ENCODE data around the gene EPB41L4B.
A peak's percentile ranks its signal among the peaks of the same experiment; 100 is the strongest.
"Not testable (repeated sequence)": the region's sequence is repeated elsewhere in the genome, so short reads cannot be mapped to it uniquely, and the experiment has no call there.

Gene EPB41L4B

GRCh38 chr9:109320742-109321448, at the start of gene EPB41L4B:
Gene EPB41L4B (minus strand): TSS chr9:109321059. CDS start chr9:109320446, 613 bp downstream.
- H3K9ac ChIP-seq (ENCODE audit: low read length), result peak within 1 kb of the TSS; percentile 26
- H3K4me1 ChIP-seq (ENCODE audit: control insufficient read depth, insufficient read depth, low read length), result peaks cover 12% of the 10 kb centered on the region
- H3K9me3 ChIP-seq (ENCODE audit: control insufficient read depth, low read length), result no peaks in the 10 kb centered on the region
- DNase-seq (ENCODE audit: low read depth), result peak; percentile 93
- H3K36me3 ChIP-seq (ENCODE audit: control insufficient read depth, insufficient read depth, low read length, severe bottlenecking), result no peaks in the 10 kb centered on the region
- H3K27me3 ChIP-seq (replicated peaks; ENCODE audit: control insufficient read depth, insufficient read depth, low read length), result peaks cover 52% of the 10 kb centered on the region
- H3K4me3 ChIP-seq (ENCODE audit: low read length), result peak within 1 kb of the TSS; percentile 70

- Histone ChIP-seq H3K9ac (ENCODE audit: low read length) (no peak overlapping the region), H3K4me1 (ENCODE audit: control insufficient read depth, insufficient read depth, low read length) (peaks cover 12% of the 10 kb centered on the region), H3K4me3 (ENCODE audit: low read length) (no peak overlapping the region), H3K9me3 (ENCODE audit: control insufficient read depth, low read length) (peaks cover 12% of the 10 kb centered on the region), H3K36me3 (ENCODE audit: control insufficient read depth, insufficient read depth, low read length, severe bottlenecking) (no peaks in the 10 kb centered on the region), H3K27me3 (replicated peaks; ENCODE audit: control insufficient read depth, insufficient read depth, low read length) (peaks cover 28% of the 10 kb centered on the region)
- no peak for DNase-seq (ENCODE audit: low read depth)
Measured at GRCh38 chr9:109369285-109369684, 48.4 kb upstream of the EPB41L4B start.

GRCh38 chr9:109360771-109361170, 39.9 kb upstream of the EPB41L4B start:
- Histone ChIP-seq H3K9ac (ENCODE audit: low read length) (no peak overlapping the region), H3K36me3 (ENCODE audit: control insufficient read depth, insufficient read depth, low read length, severe bottlenecking) (no peaks in the 10 kb centered on the region), H3K4me1 (ENCODE audit: control insufficient read depth, insufficient read depth, low read length) (no peaks in the 10 kb centered on the region), H3K27me3 (replicated peaks; ENCODE audit: control insufficient read depth, insufficient read depth, low read length) (peaks cover 47% of the 10 kb centered on the region), H3K9me3 (ENCODE audit: control insufficient read depth, low read length) (peaks cover 7% of the 10 kb centered on the region), H3K4me3 (ENCODE audit: low read length) (no peak overlapping the region)
- DNase-seq (ENCODE audit: low read depth), result no peak

GRCh38 chr9:109358968-109359603, 38.2 kb upstream of the EPB41L4B start:
- not testable (repeated sequence) for H3K4me1 ChIP-seq (ENCODE audit: control insufficient read depth, insufficient read depth, low read length); H3K36me3 ChIP-seq (ENCODE audit: control insufficient read depth, insufficient read depth, low read length, severe bottlenecking); H3K9me3 ChIP-seq (ENCODE audit: control insufficient read depth, low read length); DNase-seq (ENCODE audit: low read depth); H3K4me3 ChIP-seq (ENCODE audit: low read length); H3K9ac ChIP-seq (ENCODE audit: low read length)
- H3K27me3 ChIP-seq (replicated peaks; ENCODE audit: control insufficient read depth, insufficient read depth, low read length), result peaks cover 45% of the 10 kb centered on the region

- H3K9ac ChIP-seq (ENCODE audit: low read length), result no peak overlapping the region
- H3K27me3 ChIP-seq (replicated peaks; ENCODE audit: control insufficient read depth, insufficient read depth, low read length), result peaks cover 65% of the 10 kb centered on the region
- H3K36me3 ChIP-seq (ENCODE audit: control insufficient read depth, insufficient read depth, low read length, severe bottlenecking), result no peaks in the 10 kb centered on the region
- DNase-seq (ENCODE audit: low read depth), result no peak
- no peak overlapping the region for H3K4me3 ChIP-seq (ENCODE audit: low read length)
- H3K4me1 ChIP-seq (ENCODE audit: control insufficient read depth, insufficient read depth, low read length), result no peaks in the 10 kb centered on the region
- H3K9me3 ChIP-seq (ENCODE audit: control insufficient read depth, low read length), result peaks cover 7% of the 10 kb centered on the region
Measured at GRCh38 chr9:109355564-109356297, 34.9 kb upstream of the EPB41L4B start.

GRCh38 chr9:109354190-109354589, 33.3 kb upstream of the EPB41L4B start:
- DNase-seq (ENCODE audit: low read depth), result no peak
- H3K36me3 ChIP-seq (ENCODE audit: control insufficient read depth, insufficient read depth, low read length, severe bottlenecking), result no peaks in the 10 kb centered on the region
- no peak overlapping the region for H3K9ac ChIP-seq (ENCODE audit: low read length)
- H3K4me3 ChIP-seq (ENCODE audit: low read length), result no peak overlapping the region
- H3K4me1 ChIP-seq (ENCODE audit: control insufficient read depth, insufficient read depth, low read length), result peaks cover 7% of the 10 kb centered on the region
- H3K9me3 ChIP-seq (ENCODE audit: control insufficient read depth, low read length), result peaks cover 7% of the 10 kb centered on the region
- H3K27me3 ChIP-seq (replicated peaks; ENCODE audit: control insufficient read depth, insufficient read depth, low read length), result peaks cover 58% of the 10 kb centered on the region

GRCh38 chr9:109351032-109351431, 30.2 kb upstream of the EPB41L4B start:
- Histone ChIP-seq H3K36me3 (ENCODE audit: control insufficient read depth, insufficient read depth, low read length, severe bottlenecking) (no peaks in the 10 kb centered on the region), H3K4me1 (ENCODE audit: control insufficient read depth, insufficient read depth, low read length) (peaks cover 12% of the 10 kb centered on the region), H3K27me3 (replicated peaks; ENCODE audit: control insufficient read depth, insufficient read depth, low read length) (peaks cover 72% of the 10 kb centered on the region), H3K4me3 (ENCODE audit: low read length) (no peak overlapping the region), H3K9me3 (ENCODE audit: control insufficient read depth, low read length) (no peaks in the 10 kb centered on the region), H3K9ac (ENCODE audit: low read length) (no peak overlapping the region)
- DNase-seq (ENCODE audit: low read depth), result no peak

GRCh38 chr9:109349421-109349846, 28.6 kb upstream of the EPB41L4B start:
- Histone ChIP-seq H3K36me3 (ENCODE audit: control insufficient read depth, insufficient read depth, low read length, severe bottlenecking) (no peaks in the 10 kb centered on the region), H3K4me1 (ENCODE audit: control insufficient read depth, insufficient read depth, low read length) (peaks cover 12% of the 10 kb centered on the region), H3K27me3 (replicated peaks; ENCODE audit: control insufficient read depth, insufficient read depth, low read length) (peaks cover 70% of the 10 kb centered on the region), H3K4me3 (ENCODE audit: low read length) (no peak overlapping the region), H3K9me3 (ENCODE audit: control insufficient read depth, low read length) (no peaks in the 10 kb centered on the region), H3K9ac (ENCODE audit: low read length) (no peak overlapping the region)
- peak; percentile 89 for DNase-seq (ENCODE audit: low read depth)

GRCh38 chr9:109346904-109347303, 26.0 kb upstream of the EPB41L4B start:
- Histone ChIP-seq H3K4me3 (ENCODE audit: low read length) (no peak overlapping the region), H3K9me3 (ENCODE audit: control insufficient read depth, low read length) (no peaks in the 10 kb centered on the region), H3K9ac (ENCODE audit: low read length) (no peak overlapping the region), H3K36me3 (ENCODE audit: control insufficient read depth, insufficient read depth, low read length, severe bottlenecking) (no peaks in the 10 kb centered on the region), H3K4me1 (ENCODE audit: control insufficient read depth, insufficient read depth, low read length) (peaks cover 12% of the 10 kb centered on the region), H3K27me3 (replicated peaks; ENCODE audit: control insufficient read depth, insufficient read depth, low read length) (peaks cover 62% of the 10 kb centered on the region)
- no peak for DNase-seq (ENCODE audit: low read depth)

- Histone ChIP-seq H3K4me3 (ENCODE audit: low read length) (no peak overlapping the region), H3K4me1 (ENCODE audit: control insufficient read depth, insufficient read depth, low read length) (peaks cover 10% of the 10 kb centered on the region), H3K9me3 (ENCODE audit: control insufficient read depth, low read length) (no peaks in the 10 kb centered on the region), H3K36me3 (ENCODE audit: control insufficient read depth, insufficient read depth, low read length, severe bottlenecking) (no peaks in the 10 kb centered on the region), H3K9ac (ENCODE audit: low read length) (no peak overlapping the region), H3K27me3 (replicated peaks; ENCODE audit: control insufficient read depth, insufficient read depth, low read length) (peaks cover 57% of the 10 kb centered on the region)
- DNase-seq (ENCODE audit: low read depth), result no peak
Measured at GRCh38 chr9:109344866-109345265, 24.0 kb upstream of the EPB41L4B start.

GRCh38 chr9:109342878-109343277, 22.0 kb upstream of the EPB41L4B start:
- Histone ChIP-seq H3K27me3 (replicated peaks; ENCODE audit: control insufficient read depth, insufficient read depth, low read length) (peaks cover 63% of the 10 kb centered on the region), H3K9ac (ENCODE audit: low read length) (no peak overlapping the region), H3K4me3 (ENCODE audit: low read length) (no peak overlapping the region), H3K36me3 (ENCODE audit: control insufficient read depth, insufficient read depth, low read length, severe bottlenecking) (no peaks in the 10 kb centered on the region), H3K9me3 (ENCODE audit: control insufficient read depth, low read length) (no peaks in the 10 kb centered on the region), H3K4me1 (ENCODE audit: control insufficient read depth, insufficient read depth, low read length) (no peaks in the 10 kb centered on the region)
- no peak for DNase-seq (ENCODE audit: low read depth)
